ENCODE data around the gene ANP32D.
"Not testable (repeated sequence)": the region's sequence is repeated elsewhere in the genome, so short reads cannot be mapped to it uniquely, and the experiment has no call there.

The ANP32D gene

GRCh38 chr12:48514728-48515127, 42.4 kb downstream of the ANP32D start:
- Histone ChIP-seq H3K36me3 (ENCODE audit: control insufficient read depth in 4 of 4, insufficient read depth in 4 of 4, low read length in 3 of 4) (no peaks in the 10 kb centered on the region), H3K27ac (ENCODE audit: insufficient read depth in 1 of 2, low read depth in 1 of 2, low read length in 2 of 2, poor library complexity in 1 of 2, severe bottlenecking in 2 of 2) (no peak overlapping the region), H3K4me1 (ENCODE audit: control extremely low read depth in 1 of 4, control insufficient read depth in 4 of 4, insufficient read depth in 4 of 4, low read length in 3 of 4) (no peaks in the 10 kb centered on the region), H3K9me3 (ENCODE audit: control extremely low read depth in 1 of 5, control insufficient read depth in 4 of 5, insufficient read depth in 2 of 5, low read depth in 1 of 5, low read length in 4 of 5) (peaks cover 0 to 11% (median 3%) of the 10 kb centered on the region in 5 experiments), H3K27me3 (replicated peaks in 2 of 5; ENCODE audit: control insufficient read depth in 4 of 5, insufficient read depth in 5 of 5, low read length in 4 of 5) (no peaks in the 10 kb centered on the region), H3K4me3 (ENCODE audit: control insufficient read depth in 1 of 7, extremely low read depth in 1 of 7, insufficient read depth in 4 of 7, low read depth in 2 of 7, low read length in 6 of 7) (no peak overlapping the region)
- no CpG with 5 or more reads among the region's 1 CpG for WGBS (ENCODE audit: insufficient coverage)
- CTCF ChIA-PET = no interaction called here
- DNase-seq = no peak
- POLR2A ChIA-PET = no interaction called here

- WGBS (ENCODE audit: insufficient coverage) = 89% methylated on average over 17 of the region's 24 CpGs
Measured at GRCh38 chr12:48520381-48520780, 48.0 kb downstream of the ANP32D start.

More at GRCh38 chr12:48520381-48520780, 48.0 kb downstream of the ANP32D start:
- POLR2A ChIA-PET; H3K4me3 ChIP-seq (ENCODE audit: control insufficient read depth in 1 of 7, extremely low read depth in 1 of 7, insufficient read depth in 4 of 7, low read depth in 2 of 7, low read length in 6 of 7); H3K9me3 ChIP-seq (ENCODE audit: control extremely low read depth in 1 of 5, control insufficient read depth in 4 of 5, insufficient read depth in 2 of 5, low read depth in 1 of 5, low read length in 4 of 5); H3K27me3 ChIP-seq (replicated peaks in 2 of 5; ENCODE audit: control insufficient read depth in 4 of 5, insufficient read depth in 5 of 5, low read length in 4 of 5); H3K27ac ChIP-seq (ENCODE audit: insufficient read depth in 1 of 2, low read depth in 1 of 2, low read length in 2 of 2, poor library complexity in 1 of 2, severe bottlenecking in 2 of 2); H3K4me1 ChIP-seq (ENCODE audit: control extremely low read depth in 1 of 4, control insufficient read depth in 4 of 4, insufficient read depth in 4 of 4, low read length in 3 of 4); H3K36me3 ChIP-seq (ENCODE audit: control insufficient read depth in 4 of 4, insufficient read depth in 4 of 4, low read length in 3 of 4); DNase-seq; CTCF ChIA-PET: not testable (repeated sequence)
